Measurements from ENCODE around the gene VEGFC.

VEGFC gene

DNA sequence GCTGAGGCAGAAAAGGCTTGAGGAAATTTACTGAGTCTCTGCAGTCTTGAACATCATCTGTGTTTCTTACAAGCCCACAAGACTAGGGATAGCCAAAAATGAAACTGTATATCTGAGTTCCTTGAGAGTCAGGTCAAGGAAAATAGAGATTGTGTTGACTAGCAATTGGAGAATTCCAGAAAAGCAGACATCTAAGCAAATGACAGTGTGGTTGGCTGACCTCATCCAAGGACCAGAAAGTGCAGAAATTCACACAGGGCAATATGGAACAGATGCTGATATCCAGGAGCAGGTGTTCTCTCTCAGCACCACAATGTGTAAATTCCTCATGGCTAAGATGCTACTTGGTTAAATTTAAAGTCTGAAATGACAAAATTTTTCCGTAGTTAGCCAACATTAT, 146.4 kb downstream of the VEGFC start:
- ChIA-PET CTCF (no interaction called here), POLR2A (no interaction called here)
- DNase-seq (ENCODE audit: low read depth, low spot score): no peak
- TF ChIP-seq, protein P1, sequence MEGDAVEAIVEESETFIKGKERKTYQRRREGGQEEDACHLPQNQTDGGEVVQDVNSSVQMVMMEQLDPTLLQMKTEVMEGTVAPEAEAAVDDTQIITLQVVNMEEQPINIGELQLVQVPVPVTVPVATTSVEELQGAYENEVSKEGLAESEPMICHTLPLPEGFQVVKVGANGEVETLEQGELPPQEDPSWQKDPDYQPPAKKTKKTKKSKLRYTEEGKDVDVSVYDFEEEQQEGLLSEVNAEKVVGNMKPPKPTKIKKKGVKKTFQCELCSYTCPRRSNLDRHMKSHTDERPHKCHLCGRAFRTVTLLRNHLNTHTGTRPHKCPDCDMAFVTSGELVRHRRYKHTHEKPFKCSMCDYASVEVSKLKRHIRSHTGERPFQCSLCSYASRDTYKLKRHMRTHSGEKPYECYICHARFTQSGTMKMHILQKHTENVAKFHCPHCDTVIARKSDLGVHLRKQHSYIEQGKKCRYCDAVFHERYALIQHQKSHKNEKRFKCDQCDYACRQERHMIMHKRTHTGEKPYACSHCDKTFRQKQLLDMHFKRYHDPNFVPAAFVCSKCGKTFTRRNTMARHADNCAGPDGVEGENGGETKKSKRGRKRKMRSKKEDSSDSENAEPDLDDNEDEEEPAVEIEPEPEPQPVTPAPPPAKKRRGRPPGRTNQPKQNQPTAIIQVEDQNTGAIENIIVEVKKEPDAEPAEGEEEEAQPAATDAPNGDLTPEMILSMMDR (IDR thresholded peaks at IDR 0.05; ENCODE audit: insufficient read depth, low read length, missing control alignments): no peak
- H3K4me3 ChIP-seq (ENCODE audit: low read depth, low read length): no peak overlapping the region

DNA sequence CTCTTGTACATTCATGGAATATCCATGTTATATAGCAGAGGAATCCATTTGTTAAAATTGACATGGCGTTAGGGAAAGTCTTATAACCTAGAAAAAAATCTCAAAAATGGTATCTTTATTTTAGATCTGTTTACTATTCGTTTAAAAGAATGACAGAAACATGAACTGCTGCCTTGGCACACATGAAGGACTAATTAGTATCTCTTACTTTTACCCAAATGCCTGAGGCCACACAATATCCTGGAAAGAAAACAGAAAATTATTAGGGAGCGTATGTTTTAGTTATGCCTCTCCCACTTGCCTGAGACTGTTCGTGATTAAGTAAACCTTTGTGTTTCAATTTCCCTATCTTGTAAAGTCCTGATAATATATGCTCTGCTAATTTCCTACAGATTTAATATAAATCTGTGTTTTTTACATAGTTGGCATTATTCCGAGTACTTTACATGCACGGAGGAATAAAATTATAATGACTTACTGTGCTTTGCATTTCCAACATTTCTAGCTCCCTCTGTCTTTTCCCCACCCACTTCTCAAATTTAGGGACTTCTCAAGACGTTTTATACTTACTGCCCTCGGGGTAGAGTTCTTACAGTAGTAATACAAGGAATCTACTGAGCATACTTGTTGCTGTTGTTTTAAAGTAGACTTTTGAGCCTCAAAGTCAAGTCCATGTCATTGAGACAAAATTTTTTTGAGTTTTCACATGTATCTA, 147.3 kb downstream of the VEGFC start:
- POLR2A ChIA-PET: no interaction called here
- CTCF ChIA-PET: no interaction called here
- TF ChIP-seq, protein P1 (IDR thresholded peaks at IDR 0.05; ENCODE audit: insufficient read depth, low read length, missing control alignments): no peak
- DNase-seq (ENCODE audit: low read depth, low spot score): no peak
- H3K4me3 ChIP-seq (ENCODE audit: low read depth, low read length): no peak overlapping the region

DNA sequence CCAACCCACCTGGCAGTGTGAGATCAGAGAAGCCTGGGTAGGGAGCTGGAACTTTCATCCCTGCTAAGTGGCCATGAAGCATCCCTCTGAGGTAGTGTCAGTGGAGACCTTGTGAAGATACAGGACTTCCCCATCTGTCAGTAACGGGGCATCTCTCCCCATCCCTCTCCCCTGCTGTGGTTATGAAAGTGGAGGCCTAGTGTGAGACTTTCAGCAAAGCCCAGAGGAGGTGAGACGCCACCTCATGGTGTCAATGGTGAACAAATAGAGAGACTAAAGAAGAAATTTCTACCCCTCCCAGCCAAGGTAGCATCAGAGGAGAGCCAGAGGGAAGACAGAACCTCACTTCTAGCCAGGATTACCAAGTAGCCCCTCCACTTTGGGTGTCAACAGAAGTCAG, 150.2 kb downstream of the VEGFC start:
- H3K4me3 ChIP-seq (ENCODE audit: low read depth, low read length): no peak overlapping the region
- POLR2A ChIA-PET: no interaction called here
- TF ChIP-seq, protein P1 (IDR thresholded peaks at IDR 0.05; ENCODE audit: insufficient read depth, low read length, missing control alignments): no peak
- no peak for DNase-seq (ENCODE audit: low read depth, low spot score)
- CTCF ChIA-PET: no interaction called here

DNA sequence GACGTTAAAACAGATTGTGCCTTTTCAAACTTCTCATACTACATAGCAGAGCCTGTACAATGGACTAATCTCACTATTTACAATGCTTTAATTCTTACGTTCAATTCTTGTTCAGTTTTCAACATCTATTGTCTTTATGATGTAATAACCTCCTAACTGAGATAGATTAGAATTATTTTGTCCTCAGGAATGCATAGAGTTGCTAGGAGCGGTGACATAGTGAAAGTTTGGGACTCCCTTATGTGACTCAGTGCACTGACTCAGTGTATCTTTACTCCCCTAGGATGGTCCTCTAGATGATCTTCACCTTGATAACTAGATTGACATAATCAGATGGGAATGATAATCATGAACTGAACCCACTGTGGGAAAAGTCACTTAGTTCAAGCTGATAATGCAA, 151.5 kb downstream of the VEGFC start:
- CTCF ChIA-PET: interaction anchor here (1.6 kb wide), 1 partner anchor 264 kb away, joined by 4 read pairs; no protein-coding TSS in a partner anchor
- TF ChIP-seq, protein P1 (IDR thresholded peaks at IDR 0.05; ENCODE audit: insufficient read depth, low read length, missing control alignments): no peak
- POLR2A ChIA-PET: no interaction called here
- no peak overlapping the region for H3K4me3 ChIP-seq (ENCODE audit: low read depth, low read length)
- DNase-seq (ENCODE audit: low read depth, low spot score): no peak

DNA sequence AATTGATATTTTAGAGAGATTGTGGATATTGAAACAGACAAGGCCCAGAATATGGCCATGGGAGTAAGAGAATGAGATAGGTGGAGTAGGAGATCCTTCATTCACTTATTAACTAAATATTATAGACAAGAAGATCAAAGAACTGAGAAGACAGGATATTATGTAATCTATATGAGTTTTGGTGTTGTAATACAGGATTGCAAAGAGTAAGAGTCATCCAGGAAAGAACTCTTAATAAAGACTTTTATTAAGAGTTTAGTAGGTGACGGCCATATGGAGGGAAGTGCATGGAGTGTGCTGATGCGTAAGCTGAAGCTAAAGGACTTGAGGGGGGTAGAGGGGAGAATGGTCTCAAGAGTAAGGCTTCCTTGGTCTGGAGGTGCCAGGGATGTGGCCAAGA, 153.7 kb downstream of the VEGFC start:
- POLR2A ChIA-PET: no interaction called here
- TF ChIP-seq, protein P1 (IDR thresholded peaks at IDR 0.05; ENCODE audit: insufficient read depth, low read length, missing control alignments): no peak
- DNase-seq (ENCODE audit: low read depth, low spot score): no peak
- no peak overlapping the region for H3K4me3 ChIP-seq (ENCODE audit: low read depth, low read length)
- CTCF ChIA-PET: no interaction called here

DNA sequence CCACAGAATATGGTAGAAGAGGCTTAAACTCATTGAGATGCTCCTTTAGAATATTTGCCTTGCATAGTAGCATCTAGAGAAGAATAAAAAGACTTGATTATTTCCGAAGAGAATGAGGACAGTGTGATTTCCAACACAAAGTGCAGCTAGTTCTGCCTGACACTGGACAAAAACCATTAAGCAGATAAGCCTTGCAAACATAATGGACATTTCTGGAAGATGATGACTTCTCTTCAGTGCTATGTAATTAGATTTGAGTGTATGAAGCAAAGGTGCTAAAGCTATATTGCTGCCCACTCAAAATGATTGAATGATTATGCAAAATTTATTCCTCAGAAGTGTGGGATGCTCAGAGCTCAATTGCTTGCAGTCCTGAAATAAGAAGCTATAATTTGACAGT, 156.4 kb downstream of the VEGFC start:
- ChIA-PET POLR2A (no interaction called here), CTCF (interaction anchor here (1.0 to 1.2 kb wide), 2 partner anchors 11 to 155 kb away, joined by 3 read pairs; no protein-coding TSS in a partner anchor)
- no peak overlapping the region for H3K4me3 ChIP-seq (ENCODE audit: low read depth, low read length)
- TF ChIP-seq, protein P1 (IDR thresholded peaks at IDR 0.05; ENCODE audit: insufficient read depth, low read length, missing control alignments): no peak
- no peak for DNase-seq (ENCODE audit: low read depth, low spot score)

Measured in AG04449 (cell line).